IPS-18a (cell line): ENCODE data around the gene ARHGEF16.

Source experiments
- H3K27ac ChIP-seq: one replicate; pipeline ENCODE4 v1.5.1; 2013; ENCODE audit warnings: low read length
- H3K27me3 ChIP-seq: one replicate; pipeline ENCODE4 v1.6.1; 2013; ENCODE audit warnings: mild to moderate bottlenecking, low read length; ENCODE audit not compliant: control insufficient read depth, insufficient read depth
- H3K36me3 ChIP-seq: one replicate; pipeline ENCODE4 v1.6.1; 2013; ENCODE audit warnings: low read depth, low read length; ENCODE audit not compliant: control insufficient read depth
- H3K4me1 ChIP-seq: one replicate; pipeline ENCODE4 v1.6.1; 2013; ENCODE audit warnings: low read depth, low read length; ENCODE audit not compliant: control insufficient read depth
- H3K4me3 ChIP-seq: one replicate; pipeline ENCODE4 v1.5.1; 2013; ENCODE audit warnings: low read length
- H3K9ac ChIP-seq: one replicate; pipeline ENCODE4 v1.6.1; 2013; ENCODE audit warnings: mild to moderate bottlenecking, low read length, moderate library complexity
- H3K9me3 ChIP-seq: one replicate; pipeline ENCODE4 v1.6.1; 2013; ENCODE audit warnings: low read depth, low read length; ENCODE audit not compliant: control insufficient read depth

Gene ARHGEF16

GRCh38 chr1:3413975-3414710 is 40.3 kb upstream of the ARHGEF16 start:
- no peaks in the 10 kb centered on the region for H3K27me3 ChIP-seq
- H3K27ac ChIP-seq, result no peak overlapping the region
- no peaks in the 10 kb centered on the region for H3K36me3 ChIP-seq

GRCh38 chr1:3415260-3416090 is 39.0 kb upstream of the ARHGEF16 start:
- H3K9ac ChIP-seq, result no peak overlapping the region
- no peak overlapping the region for H3K27ac ChIP-seq
- no peaks in the 10 kb centered on the region for H3K36me3 ChIP-seq
- H3K4me3 ChIP-seq, result no peak overlapping the region
- no peaks in the 10 kb centered on the region for H3K4me1 ChIP-seq
- no peaks in the 10 kb centered on the region for H3K27me3 ChIP-seq
- H3K9me3 ChIP-seq, result no peaks in the 10 kb centered on the region

More at GRCh38 chr1:3413975-3414710, 40.3 kb upstream of the ARHGEF16 start:
- no peaks in the 10 kb centered on the region for H3K9me3 ChIP-seq
- no peak overlapping the region for H3K9ac ChIP-seq
- no peaks in the 10 kb centered on the region for H3K4me1 ChIP-seq
- H3K4me3 ChIP-seq, result no peak overlapping the region

- Histone ChIP-seq H3K4me3 (no peak overlapping the region), H3K27me3 (no peaks in the 10 kb centered on the region), H3K36me3 (no peaks in the 10 kb centered on the region), H3K4me1 (no peaks in the 10 kb centered on the region), H3K27ac (no peak overlapping the region), H3K9me3 (no peaks in the 10 kb centered on the region), H3K9ac (no peak overlapping the region)
Measured at GRCh38 chr1:3417082-3417739, 37.3 kb upstream of the ARHGEF16 start.

- Histone ChIP-seq H3K27me3 (no peaks in the 10 kb centered on the region), H3K36me3 (no peaks in the 10 kb centered on the region), H3K4me3 (no peak overlapping the region), H3K9me3 (no peaks in the 10 kb centered on the region), H3K4me1 (no peaks in the 10 kb centered on the region), H3K9ac (no peak overlapping the region), H3K27ac (no peak overlapping the region)
Measured at GRCh38 chr1:3417934-3418333, 36.5 kb upstream of the ARHGEF16 start.

- Histone ChIP-seq H3K9ac (no peak overlapping the region), H3K4me3 (no peak overlapping the region), H3K27me3 (no peaks in the 10 kb centered on the region), H3K4me1 (no peaks in the 10 kb centered on the region), H3K9me3 (no peaks in the 10 kb centered on the region), H3K27ac (no peak overlapping the region), H3K36me3 (no peaks in the 10 kb centered on the region)
Measured at GRCh38 chr1:3418600-3418999, 35.9 kb upstream of the ARHGEF16 start.

GRCh38 chr1:3419415-3420204 is 34.9 kb upstream of the ARHGEF16 start:
- Histone ChIP-seq H3K4me3 (no peak overlapping the region), H3K4me1 (no peaks in the 10 kb centered on the region), H3K36me3 (no peaks in the 10 kb centered on the region), H3K27ac (no peak overlapping the region), H3K9me3 (no peaks in the 10 kb centered on the region), H3K9ac (no peak overlapping the region), H3K27me3 (no peaks in the 10 kb centered on the region)

- H3K36me3 ChIP-seq, result no peaks in the 10 kb centered on the region
- H3K9ac ChIP-seq, result no peak overlapping the region
- H3K4me1 ChIP-seq, result no peaks in the 10 kb centered on the region
- H3K4me3 ChIP-seq, result no peak overlapping the region
- H3K9me3 ChIP-seq, result no peaks in the 10 kb centered on the region
- no peaks in the 10 kb centered on the region for H3K27me3 ChIP-seq
- no peak overlapping the region for H3K27ac ChIP-seq
Measured at GRCh38 chr1:3420218-3420951, 34.1 kb upstream of the ARHGEF16 start.

GRCh38 chr1:3422638-3423037 is 31.8 kb upstream of the ARHGEF16 start:
- Histone ChIP-seq H3K27ac (no peak overlapping the region), H3K9ac (no peak overlapping the region), H3K4me3 (no peak overlapping the region), H3K27me3 (no peaks in the 10 kb centered on the region), H3K9me3 (no peaks in the 10 kb centered on the region), H3K4me1 (no peaks in the 10 kb centered on the region), H3K36me3 (no peaks in the 10 kb centered on the region)

GRCh38 chr1:3423245-3423829 is 31.1 kb upstream of the ARHGEF16 start:
- H3K9ac ChIP-seq, result no peak overlapping the region
- H3K4me1 ChIP-seq, result no peaks in the 10 kb centered on the region
- H3K27me3 ChIP-seq, result no peaks in the 10 kb centered on the region
- no peak overlapping the region for H3K4me3 ChIP-seq
- H3K9me3 ChIP-seq, result no peaks in the 10 kb centered on the region
- no peak overlapping the region for H3K27ac ChIP-seq
- H3K36me3 ChIP-seq, result no peaks in the 10 kb centered on the region

GRCh38 chr1:3423896-3424611 is 30.4 kb upstream of the ARHGEF16 start:
- no peak overlapping the region for H3K9ac ChIP-seq
- no peaks in the 10 kb centered on the region for H3K27me3 ChIP-seq
- no peaks in the 10 kb centered on the region for H3K4me1 ChIP-seq
- no peaks in the 10 kb centered on the region for H3K9me3 ChIP-seq
- H3K36me3 ChIP-seq, result no peaks in the 10 kb centered on the region
- no peak overlapping the region for H3K27ac ChIP-seq
- H3K4me3 ChIP-seq, result no peak overlapping the region
